A673 (cell line): ENCODE data around the gene NOD1. TPM values are rescaled to one million over a fixed set of nuclear protein-coding genes. Genes with fewer than 3 reads are reported as not detected.
"Not testable (repeated sequence)": the region's sequence is repeated elsewhere in the genome, so short reads cannot be mapped to it uniquely, and the experiment has no call there.

ENCODE experiments used
- BruUV-seq: library from RNA; stranded (reverse); fragments of 400-500 nt; replicated peaks from 2 replicates; lab custom pipeline; 2021; lab: Mats Ljungman, UMichigan
- CTCF ChIA-PET: fragments of 300-600 bp; sonication (Branson Sonifier 250); formaldehyde crosslinking; loops from one replicate; lab custom pipeline; 2022; ENCODE audit warnings: antibody characterized with exemption; lab: Charles Lee
- POLR2A ChIA-PET: fragments of 300-600 bp; sonication (Branson Sonifier 250); formaldehyde crosslinking; loops from one replicate; lab custom pipeline; 2022; ENCODE audit warnings: antibody characterized with exemption; ENCODE audit not compliant: low non-redundant PET; lab: Charles Lee
- DNase-seq: peaks from one replicate; pipeline ENCODE4 v3.0.0-alpha.2; 2015; ENCODE audit warnings: low spot score
- H3K27ac ChIP-seq: fragments of 200-600 bp; sonication (generic); 2 replicates; pipeline ENCODE4 v1.5.1; 2016; ENCODE audit warnings: mixed run types, low read depth, mild to moderate bottlenecking, mixed read lengths, antibody characterized with exemption, low read length; ENCODE audit not compliant: poor library complexity, severe bottlenecking
- H3K27me3 ChIP-seq: fragments of 200-600 bp; sonication (generic); replicated peaks from 2 replicates; pipeline ENCODE4 v1.6.1; 2017; ENCODE audit warnings: mixed run types, low read depth, mild to moderate bottlenecking, mixed read lengths, antibody characterized with exemption, low read length; ENCODE audit not compliant: insufficient read depth, poor library complexity
- H3K36me3 ChIP-seq: fragments of 200-600 bp; sonication (generic); 2 replicates; pipeline ENCODE4 v1.6.1; 2016; ENCODE audit warnings: mixed run types, mild to moderate bottlenecking, mixed read lengths, antibody characterized with exemption, low read length; ENCODE audit not compliant: insufficient read depth, poor library complexity, severe bottlenecking
- H3K4me1 ChIP-seq: fragments of 200-600 bp; sonication (generic); 2 replicates; pipeline ENCODE4 v1.6.1; 2017; ENCODE audit warnings: mixed run types, mild to moderate bottlenecking, mixed read lengths, antibody characterized with exemption, low read length; ENCODE audit not compliant: insufficient read depth, poor library complexity, severe bottlenecking
- H3K4me3 ChIP-seq: fragments of 200-600 bp; sonication (generic); 2 replicates; pipeline ENCODE4 v1.5.1; 2016; ENCODE audit warnings: low read depth, mixed run types, mild to moderate bottlenecking, mixed read lengths, low read length; ENCODE audit not compliant: poor library complexity, severe bottlenecking
- H3K9me3 ChIP-seq: fragments of 200-600 bp; sonication (generic); 2 replicates; pipeline ENCODE4 v1.6.1; 2016; ENCODE audit warnings: mixed run types, low read depth, mild to moderate bottlenecking, mixed read lengths, antibody characterized with exemption, low read length; ENCODE audit not compliant: poor library complexity, severe bottlenecking
- CTCF ChIP-seq: fragments of 300-800, 200-600 bp; sonication (generic); conservative IDR thresholded peaks from 2 replicates; pipeline ENCODE4 v1.5.1; 2017; ENCODE audit warnings: low read depth, mild to moderate bottlenecking, antibody characterized with exemption, low read length, moderate library complexity, mixed read lengths
- EZH2 ChIP-seq: fragments of 200-600 bp; sonication (generic); IDR thresholded peaks from 2 replicates; pipeline ENCODE4 v1.6.1; 2017; ENCODE audit warnings: borderline replicate concordance, low read depth, mild to moderate bottlenecking, mixed read lengths, antibody characterized with exemption, low read length; ENCODE audit not compliant: poor library complexity, severe bottlenecking
- intact Hi-C: fragments of 100-400 bp; cut with micrococcal nuclease; formaldehyde crosslinking; loops from one replicate; pipeline ENCODE4 v1.10.0; 2022; ENCODE audit not compliant: unreplicated experiment
- total RNA-seq: library from RNA; stranded (reverse); gene quantifications from 2 replicates; pipeline ENCODE4 v1.2.3, GENCODE V29; 2021

Gene NOD1
- total RNA-seq, 1 experiment from 2014 or later: 2.3 TPM

- TF ChIP-seq CTCF (no peak), EZH2 (no peak)
- no peaks in the 10 kb centered on the region for H3K4me1 ChIP-seq
- intact Hi-C loops: no loop called here
- ChIA-PET POLR2A (no interaction called here), CTCF (no interaction called here)
- peaks cover 5% of the 10 kb centered on the region for H3K9me3 ChIP-seq
- no peak overlapping the region for H3K4me3 ChIP-seq
- no peak overlapping the region for H3K27ac ChIP-seq
- no peak for DNase-seq
- no TSS peak for BruUV-seq
- no peaks in the 10 kb centered on the region for H3K27me3 ChIP-seq
- H3K36me3 ChIP-seq: peaks cover 8% of the 10 kb centered on the region
Measured at GRCh38 chr7:30491417-30491816, 12.8 kb upstream of the NOD1 start.

- H3K27ac ChIP-seq: no peak overlapping the region
- BruUV-seq: no TSS peak
- no peak for DNase-seq
- H3K4me1 ChIP-seq: no peaks in the 10 kb centered on the region
- ChIA-PET POLR2A (no interaction called here), CTCF (no interaction called here)
- no peaks in the 10 kb centered on the region for H3K27me3 ChIP-seq
- peaks cover 5% of the 10 kb centered on the region for H3K9me3 ChIP-seq
- intact Hi-C loops: no loop called here
- H3K36me3 ChIP-seq: no peaks in the 10 kb centered on the region
- no peak overlapping the region for H3K4me3 ChIP-seq
- no peak for TF ChIP-seq EZH2
- no peak for TF ChIP-seq CTCF
Measured at GRCh38 chr7:30487371-30487770, 8.8 kb upstream of the NOD1 start.

GRCh38 chr7:30485667-30486066 lies 7.1 kb upstream of the NOD1 start:
- no peaks in the 10 kb centered on the region for H3K9me3 ChIP-seq
- TF ChIP-seq EZH2: no peak
- TF ChIP-seq CTCF: no peak
- CTCF ChIA-PET: no interaction called here
- POLR2A ChIA-PET: no interaction called here
- no peak for DNase-seq
- intact Hi-C loops: no loop called here
- no peaks in the 10 kb centered on the region for H3K36me3 ChIP-seq
- no peaks in the 10 kb centered on the region for H3K27me3 ChIP-seq
- H3K4me3 ChIP-seq: no peak overlapping the region
- no TSS peak for BruUV-seq
- no peak overlapping the region for H3K27ac ChIP-seq
- no peaks in the 10 kb centered on the region for H3K4me1 ChIP-seq

GRCh38 chr7:30481416-30481815 lies 2.8 kb upstream of the NOD1 start:
- H3K27ac ChIP-seq, H3K9me3 ChIP-seq, H3K4me3 ChIP-seq, intact Hi-C loops, CTCF ChIA-PET, POLR2A ChIA-PET, H3K36me3 ChIP-seq, DNase-seq, BruUV-seq, H3K4me1 ChIP-seq, H3K27me3 ChIP-seq: not testable (repeated sequence)
